HG02763 (cell line): ENCODE data around the gene NOS1AP.
"Not testable (repeated sequence)": the region's sequence is repeated elsewhere in the genome, so short reads cannot be mapped to it uniquely, and the experiment has no call there.

Experiments
- ATAC-seq: cut with Tn5 transposase; IDR thresholded peaks from one replicate; pipeline ENCODE4 v1.9.1; 2021; ENCODE audit warnings: mild to moderate bottlenecking, moderate library complexity; ENCODE audit not compliant: unreplicated experiment

NOS1AP gene

GRCh38 chr1:162323023-162323422 lies 253.5 kb downstream of the NOS1AP start:
- no peak for ATAC-seq

DNA sequence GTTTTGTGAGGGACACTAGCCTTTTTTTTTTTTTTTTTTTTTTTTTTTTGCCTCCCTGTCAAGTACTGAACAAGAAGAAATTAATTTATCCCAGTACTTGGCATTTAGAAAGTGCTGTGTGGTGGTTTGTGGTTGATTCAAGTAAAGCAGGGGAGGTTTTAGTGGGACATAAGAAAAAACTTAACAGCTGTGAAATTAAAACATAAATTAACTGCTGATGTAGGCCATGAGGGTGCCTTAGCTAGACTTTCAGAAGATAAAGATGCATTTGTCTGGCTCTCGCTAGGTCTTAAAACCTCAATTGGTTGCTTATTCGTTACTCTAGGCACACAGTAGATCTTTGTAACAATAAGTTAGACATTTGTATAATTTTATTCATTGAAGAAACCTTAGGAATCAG lies 254.9 kb downstream of the NOS1AP start:
- no peak for ATAC-seq

DNA sequence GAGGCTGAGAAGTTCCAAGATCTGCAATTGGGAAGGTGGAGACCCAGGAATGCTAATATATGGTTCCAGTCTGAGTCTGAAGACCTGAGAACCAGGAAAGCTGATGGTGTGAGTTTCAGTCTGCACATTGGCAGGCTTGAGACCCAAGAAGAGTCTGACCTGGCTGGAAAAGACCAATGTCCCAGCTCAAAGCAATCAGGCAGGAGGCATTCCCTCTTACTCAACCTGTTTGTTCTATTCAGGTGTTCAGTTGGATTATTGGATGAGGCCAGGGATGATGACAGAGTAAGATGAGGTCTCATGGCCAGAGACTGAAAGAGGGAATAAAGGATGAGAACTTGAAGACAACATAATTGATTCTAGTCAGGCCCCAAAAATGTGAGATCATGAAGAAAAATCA lies 257.1 kb downstream of the NOS1AP start:
- ATAC-seq, result no peak

GRCh38 chr1:162327144-162327787 lies 257.8 kb downstream of the NOS1AP start:
- no peak for ATAC-seq

DNA sequence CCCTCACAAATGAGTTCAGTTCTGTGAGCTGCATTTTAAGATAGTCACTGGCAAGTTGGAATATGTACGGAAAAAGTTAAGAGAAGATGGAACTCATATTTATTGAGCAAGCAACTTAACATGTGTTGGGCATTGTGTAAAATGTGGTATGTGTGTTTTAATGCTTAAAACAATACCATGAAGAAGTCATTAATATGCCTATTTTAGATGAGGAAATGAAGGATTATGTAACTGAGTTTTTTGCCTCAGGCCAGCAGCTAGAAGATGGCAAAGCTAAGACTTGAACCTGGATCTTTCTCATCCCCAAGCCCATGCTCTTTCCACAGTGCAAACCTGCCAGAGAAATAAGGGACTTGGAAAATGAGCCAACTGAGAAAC lies 258.3 kb downstream of the NOS1AP start:
- ATAC-seq, result no peak

GRCh38 chr1:162328512-162328911 lies 259.0 kb downstream of the NOS1AP start:
- ATAC-seq, result no peak

DNA sequence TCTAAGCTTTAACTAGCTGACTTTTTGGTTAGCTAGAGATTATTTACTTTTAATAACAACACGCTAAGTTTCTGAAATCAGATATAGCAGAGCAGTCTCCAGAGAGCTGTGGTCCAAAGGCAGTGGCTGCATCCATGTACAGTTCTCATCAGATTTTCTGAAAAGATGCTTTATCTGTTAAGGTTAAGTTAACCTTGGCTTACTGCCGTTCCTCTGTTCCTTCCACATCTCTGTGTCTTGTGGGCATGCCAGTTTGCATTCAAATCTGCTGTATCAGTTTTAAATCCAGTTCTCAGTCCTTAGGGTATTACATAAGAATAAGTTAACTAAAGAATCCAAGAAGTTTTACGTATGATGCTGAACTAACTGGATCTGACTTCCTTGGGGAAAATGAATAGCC lies 260.3 kb downstream of the NOS1AP start:
- ATAC-seq, result no peak

DNA sequence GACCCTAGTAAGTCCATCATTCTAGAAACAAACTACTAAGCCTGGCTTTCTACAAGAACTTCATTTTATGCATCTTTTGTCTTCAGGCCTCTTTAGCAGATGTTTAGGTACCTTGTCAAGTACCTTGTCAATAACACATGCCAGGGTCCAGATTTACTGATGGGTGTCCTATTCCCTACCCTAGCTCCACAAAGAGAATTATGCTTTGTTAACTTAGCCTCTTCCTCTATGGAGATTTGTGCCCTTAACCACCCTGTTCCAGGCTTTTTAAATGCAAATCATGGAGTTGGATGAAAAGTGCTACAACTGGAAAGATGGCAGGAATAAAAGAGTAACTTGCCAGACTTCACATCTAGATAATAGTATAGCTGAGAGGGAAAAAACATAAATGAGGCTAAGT lies 264.5 kb downstream of the NOS1AP start:
- ATAC-seq, result no peak

DNA sequence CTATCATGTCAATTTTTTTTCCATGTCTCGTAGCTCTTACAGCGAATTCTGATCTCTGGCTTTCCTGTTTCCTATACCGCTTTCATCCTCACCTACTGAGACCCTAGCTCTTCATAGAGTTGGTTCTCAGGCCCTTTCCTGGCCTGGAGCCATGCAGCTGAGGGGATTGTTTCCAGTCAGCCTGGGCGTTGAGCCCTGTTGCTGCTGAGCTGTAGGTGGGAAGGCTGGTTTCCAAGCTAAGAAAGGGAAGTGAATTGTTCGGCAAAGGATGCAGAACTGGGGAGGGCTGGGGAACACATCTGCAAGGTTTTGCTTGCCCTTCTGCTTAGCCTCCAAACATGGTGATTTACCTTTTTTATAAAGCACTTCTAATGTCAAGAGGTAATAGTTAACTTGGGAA lies 265.6 kb downstream of the NOS1AP start:
- ATAC-seq, result no peak

DNA sequence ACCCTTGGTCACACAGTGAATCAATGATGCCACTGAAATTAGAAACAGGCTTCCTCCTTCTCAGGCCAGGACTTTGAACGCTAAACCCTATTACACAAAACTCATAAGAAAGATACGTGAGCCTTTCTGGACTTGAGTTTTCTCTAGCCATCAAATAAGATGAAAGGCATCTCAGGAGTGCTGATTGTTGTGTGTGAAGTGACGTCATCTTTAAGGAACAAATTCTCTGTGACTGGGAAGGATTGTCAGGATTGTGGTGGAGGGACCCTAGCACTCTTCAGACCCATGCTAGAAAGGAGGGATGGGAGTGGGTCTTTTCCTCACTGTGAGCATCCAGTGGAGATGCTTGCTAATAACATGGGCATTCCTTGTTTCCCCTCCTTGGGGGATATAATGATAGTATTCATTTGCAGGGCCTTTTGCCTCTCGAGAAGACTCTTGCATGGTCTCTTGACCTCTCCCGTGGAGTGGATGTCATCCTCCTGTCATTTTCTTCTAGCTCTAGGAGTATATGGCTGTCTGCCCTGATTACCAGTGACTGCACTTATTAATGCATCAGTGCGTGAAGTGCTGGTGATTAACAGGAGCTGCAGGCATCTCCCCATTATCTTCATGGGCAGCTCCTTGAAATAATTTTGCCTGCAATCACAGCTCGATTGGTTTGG lies 267.3 kb downstream of the NOS1AP start:
- no peak for ATAC-seq

DNA sequence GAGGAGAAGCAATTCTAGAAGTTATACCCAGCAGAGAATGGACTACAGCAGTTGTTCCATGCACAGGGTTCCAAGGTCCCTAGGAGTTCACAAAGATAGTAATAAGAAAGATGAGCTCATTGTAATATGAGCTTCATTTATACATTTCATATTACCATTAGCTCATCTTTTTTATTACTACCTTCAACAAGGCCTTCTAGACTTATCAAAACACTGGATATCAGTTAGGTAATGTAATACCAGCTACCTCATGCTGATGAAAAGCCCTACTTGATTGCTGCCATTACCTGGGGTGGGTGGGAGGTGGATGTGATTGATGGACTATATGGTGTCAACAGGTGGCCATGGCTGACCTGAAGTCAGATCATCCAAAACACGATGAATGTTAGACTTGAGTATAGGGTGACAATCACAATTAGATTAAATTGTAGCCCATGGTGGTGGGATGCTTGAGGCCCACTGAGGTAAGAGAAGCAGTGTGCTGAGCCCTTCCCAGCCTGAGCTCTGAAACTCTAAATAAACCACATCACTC lies 273.0 kb downstream of the NOS1AP start:
- no peak for ATAC-seq

DNA sequence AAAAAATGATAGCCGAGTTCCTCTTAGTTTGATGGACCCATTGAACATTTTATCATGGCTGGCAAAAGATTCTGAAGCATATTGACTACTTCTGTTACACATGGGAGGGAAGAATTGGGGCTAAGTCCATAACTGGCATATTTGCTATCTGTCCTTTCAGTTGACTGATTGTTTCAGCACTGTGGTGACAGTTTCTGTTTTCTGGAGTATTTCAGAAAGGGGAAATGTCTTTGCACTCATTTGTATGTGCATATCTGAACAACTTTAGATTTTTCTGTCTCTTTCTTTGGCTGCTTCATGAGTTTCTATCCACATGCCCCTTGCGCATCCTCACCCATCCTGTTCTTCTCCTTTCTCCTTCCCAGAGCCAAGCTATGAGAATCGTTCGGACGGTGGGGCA lies 274.0 kb downstream of the NOS1AP start:
- ATAC-seq, result no peak

- no peak for ATAC-seq
Observed at GRCh38 chr1:162347281-162347680, 277.8 kb downstream of the NOS1AP start.

GRCh38 chr1:162349635-162350330 lies 280.3 kb downstream of the NOS1AP start:
- no peak for ATAC-seq

DNA sequence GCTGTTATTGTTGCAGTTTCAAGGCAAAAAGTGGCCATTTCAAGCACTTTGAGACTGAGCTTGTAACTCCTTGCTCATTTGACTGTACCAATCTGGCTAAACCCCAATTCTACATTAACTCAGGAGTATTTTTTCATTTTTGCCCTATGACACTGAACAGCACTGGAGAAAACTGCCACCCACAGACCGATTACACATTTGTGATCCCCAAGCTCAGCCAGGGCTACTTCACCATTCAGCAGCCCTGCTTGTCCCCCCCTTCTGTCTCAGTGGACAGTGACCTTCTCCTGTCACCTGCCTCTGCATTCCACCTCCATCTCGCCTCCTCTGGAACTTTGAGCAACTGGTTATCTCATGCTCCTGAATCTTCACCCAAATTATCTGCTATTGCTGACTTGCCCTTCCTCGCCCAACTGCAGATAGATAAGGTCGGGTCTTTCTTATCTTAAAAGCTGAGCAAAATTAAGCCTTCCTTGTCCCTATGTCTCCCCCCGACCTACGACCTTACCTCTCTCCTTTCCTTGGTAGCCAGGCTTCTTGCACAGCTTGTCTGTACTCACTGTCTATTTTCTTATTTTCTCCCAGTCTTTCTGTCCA lies 281.9 kb downstream of the NOS1AP start:
- no peak for ATAC-seq

- not testable (repeated sequence) for ATAC-seq
Observed at GRCh38 chr1:162351874-162352273, 282.4 kb downstream of the NOS1AP start.

DNA sequence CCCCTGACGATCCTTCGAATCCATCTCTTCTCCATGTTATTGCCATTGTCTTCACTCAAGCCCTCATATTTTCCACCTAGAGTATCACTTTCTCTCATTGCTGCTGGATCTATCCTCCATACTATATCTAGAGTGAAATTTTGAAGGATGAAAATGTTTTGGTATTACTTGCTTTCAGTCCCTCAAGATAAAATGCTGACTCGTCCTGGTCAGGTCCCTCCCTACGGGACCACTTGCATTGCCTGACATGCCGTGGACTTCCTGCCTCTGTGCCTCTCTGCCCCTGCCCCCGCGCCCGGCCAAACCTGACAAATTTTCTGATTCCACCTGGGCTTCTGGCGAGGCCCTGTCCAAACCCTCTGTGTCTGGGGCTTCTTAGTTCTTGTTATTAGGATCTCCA lies 283.6 kb downstream of the NOS1AP start:
- no peak for ATAC-seq

GRCh38 chr1:162353702-162354101 lies 284.2 kb downstream of the NOS1AP start:
- no peak for ATAC-seq

GRCh38 chr1:162357681-162358266 lies 288.3 kb downstream of the NOS1AP start:
- no peak for ATAC-seq

- ATAC-seq, result no peak
Observed at GRCh38 chr1:162358928-162359327, 289.4 kb downstream of the NOS1AP start.

DNA sequence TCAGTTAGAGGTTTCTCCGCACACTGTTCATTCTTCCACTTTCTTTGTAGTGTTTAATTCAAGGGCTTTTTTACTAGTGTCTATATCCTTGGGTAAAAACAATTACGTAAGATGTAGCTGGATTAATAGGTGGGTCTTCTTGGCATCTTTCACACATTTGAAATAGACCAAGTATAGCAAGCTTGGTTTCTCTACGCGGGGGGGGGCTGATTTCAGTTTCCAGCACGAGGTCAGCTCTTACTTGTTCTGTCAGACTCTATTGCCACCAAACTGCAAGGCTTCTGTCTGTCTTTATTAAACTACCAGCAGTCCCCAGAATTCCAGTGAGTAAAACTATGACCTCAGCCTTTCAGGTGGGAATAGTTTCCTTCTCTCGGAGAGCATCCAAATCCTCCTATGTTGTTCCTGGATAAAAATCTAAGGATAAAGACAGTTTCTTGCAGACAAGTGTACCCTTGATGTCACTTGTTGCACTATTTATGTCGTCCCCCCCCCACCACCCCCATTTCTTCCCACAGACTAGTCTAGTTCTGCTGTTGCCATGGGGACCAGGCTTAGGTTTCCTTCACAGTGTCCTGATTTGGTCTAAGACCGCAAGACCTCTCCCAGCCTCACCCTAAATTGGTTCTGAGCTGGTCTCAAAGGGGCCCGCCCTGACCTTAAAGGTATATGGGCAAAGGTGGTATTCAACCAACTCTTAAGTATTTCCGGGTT lies 290.2 kb downstream of the NOS1AP start:
- ATAC-seq, result no peak
